Measurements from ENCODE around the gene SDHD. TPM values are rescaled to one million over a fixed set of nuclear protein-coding genes. Genes with fewer than 3 reads are reported as not detected.
"Not testable (repeated sequence)": the region's sequence is repeated elsewhere in the genome, so short reads cannot be mapped to it uniquely, and the experiment has no call there.

Gene SDHD
- total RNA-seq, 1 experiment from 2014 or later: 98.9 TPM

- Mint-ChIP-seq H3K4me3 (peak overlapping the region; percentile 98), H3K4me1 (peaks cover 22% of the 10 kb centered on the region), H3K36me3 (peaks cover 85% of the 10 kb centered on the region), H3K9me3 (no peaks in the 10 kb centered on the region), H3K27me3 (ENCODE audit: low read depth) (peaks cover 4% of the 10 kb centered on the region), H3K27ac (peak overlapping the region; percentile 98)
- DNase-seq (ENCODE audit: low spot score) (no peak), ATAC-seq (peak; percentile 25)
- TF ChIP-seq USF1 (CRISPR knock-in tag; IDR thresholded peaks at IDR 0.05) (peak; percentile 46), ATF3 (CRISPR knock-in tag; conservative IDR thresholded peaks at IDR 0.05) (no peak), EMX1 (CRISPR knock-in tag; IDR thresholded peaks at IDR 0.05) (0 out of 2 replicates have a peak, but pooled peaks have one; percentile 49)
- POLR2A ChIA-PET: no interaction called here
- CTCF ChIA-PET: interaction anchor here (1.0 to 1.3 kb wide), 3 partner anchors 28 to 194 kb away, joined by 3 to 4 read pairs (median 3); no protein-coding TSS in a partner anchor
Measured at GRCh38 chr11:112085822-112086421, 751 bp upstream of the SDHD start.

GRCh38 chr11:112087212-112087611 lies 539 bp downstream of the SDHD start:
- POLR2A ChIA-PET: interaction anchor here (0.5 kb wide), 1 partner anchor 23 kb away, joined by 3 read pairs; no protein-coding TSS in a partner anchor
- H3K4me3 Mint-ChIP-seq: peak overlapping the region; percentile 98
- peak overlapping the region; percentile 98 for H3K27ac Mint-ChIP-seq
- DNase-seq (ENCODE audit: low spot score): no peak
- H3K4me1 Mint-ChIP-seq: peaks cover 22% of the 10 kb centered on the region
- ATAC-seq: no peak
- TF ChIP-seq SOX15 (CRISPR knock-in tag; IDR thresholded peaks at IDR 0.05): no peak
- TF ChIP-seq PREB (CRISPR knock-in tag; IDR thresholded peaks at IDR 0.05; ENCODE audit: borderline replicate concordance): no peak
- TF ChIP-seq ZNF671 (CRISPR knock-in tag; IDR thresholded peaks at IDR 0.05): no peak
- TF ChIP-seq SMAD3 (CRISPR knock-in tag; IDR thresholded peaks at IDR 0.05; ENCODE audit: borderline replicate concordance): no peak
- TF ChIP-seq HMGXB4 (CRISPR knock-in tag; IDR thresholded peaks at IDR 0.05): no peak
- TF ChIP-seq SMAD4 (CRISPR knock-in tag; IDR thresholded peaks at IDR 0.05): no peak
- TF ChIP-seq JAZF1 (CRISPR knock-in tag; IDR thresholded peaks at IDR 0.05): no peak
- no peak for TF ChIP-seq AR (CRISPR knock-in tag; IDR thresholded peaks at IDR 0.05)
- no peak for TF ChIP-seq HMGA2 (CRISPR knock-in tag; IDR thresholded peaks at IDR 0.05)
- TF ChIP-seq ZNF219 (CRISPR knock-in tag; IDR thresholded peaks at IDR 0.05; ENCODE audit: borderline replicate concordance): no peak
- no peak for TF ChIP-seq USF1 (CRISPR knock-in tag; IDR thresholded peaks at IDR 0.05)
- no peak for TF ChIP-seq OVOL2 (CRISPR knock-in tag; IDR thresholded peaks at IDR 0.05; ENCODE audit: borderline replicate concordance)
- CTCF ChIA-PET: interaction anchor here (0.7 to 1.3 kb wide), 6 partner anchors 10 to 258 kb away, joined by 3 to 4 read pairs (median 3); partner anchors contain the start of gene BCO2
- H3K36me3 Mint-ChIP-seq: peaks cover 93% of the 10 kb centered on the region
- H3K9me3 Mint-ChIP-seq: no peaks in the 10 kb centered on the region
- peaks cover 4% of the 10 kb centered on the region for H3K27me3 Mint-ChIP-seq (ENCODE audit: low read depth)

- H3K27me3 Mint-ChIP-seq (ENCODE audit: low read depth); ATAC-seq; H3K9me3 Mint-ChIP-seq; H3K4me3 Mint-ChIP-seq; H3K27ac Mint-ChIP-seq; CTCF ChIA-PET; H3K4me1 Mint-ChIP-seq; DNase-seq (ENCODE audit: low spot score); POLR2A ChIA-PET: not testable (repeated sequence)
- H3K36me3 Mint-ChIP-seq: peaks cover 43% of the 10 kb centered on the region
Measured at GRCh38 chr11:112095302-112095701, 8.6 kb downstream of the SDHD start.
